ENCODE data around the gene MSL3. TPM values are rescaled to one million over a fixed set of nuclear protein-coding genes. Genes with fewer than 3 reads are reported as not detected.
A peak's percentile ranks its signal among the peaks of the same experiment; 100 is the strongest.

The MSL3 gene
- total RNA-seq, 2 donors from 2014 or later: 16.2 to 18.0 TPM

- H3K9me3 ChIP-seq (ENCODE audit: control insufficient read depth, low read length): no peaks in the 10 kb centered on the region
- TF ChIP-seq CTCF (conservative IDR thresholded peaks at IDR 0.05): peak; percentile 83
- no peak overlapping the region for H3K4me3 ChIP-seq (ENCODE audit: low read length)
- peaks cover 49% of the 10 kb centered on the region for H3K9me3 Mint-ChIP-seq
- H3K4me1 Mint-ChIP-seq: no peaks in the 10 kb centered on the region
- no peak overlapping the region for H3K27ac ChIP-seq (ENCODE audit: low read depth, low read length)
- H3K9ac ChIP-seq (ENCODE audit: extremely low read depth, low read length, poor library complexity, severe bottlenecking): no peak overlapping the region
- no peaks in the 10 kb centered on the region for H3K36me3 Mint-ChIP-seq (ENCODE audit: low read depth)
- no peak overlapping the region for H3K27ac Mint-ChIP-seq
- H3K36me3 ChIP-seq (ENCODE audit: control insufficient read depth, insufficient read depth, low read length): no peaks in the 10 kb centered on the region
- no peak for DNase-seq
- H3K27me3 Mint-ChIP-seq (ENCODE audit: insufficient read depth): no peaks in the 10 kb centered on the region
- 50 to 70% methylated on average over 1 to 7 of the region's 7 CpGs for WGBS, 2 experiments (ENCODE audit: insufficient coverage in 1 of 2, insufficient read length in 1 of 2)
- no peak overlapping the region for H3K4me3 Mint-ChIP-seq
- H3K27me3 ChIP-seq (ENCODE audit: control insufficient read depth, insufficient read depth, low read length, poor library complexity, severe bottlenecking): no peaks in the 10 kb centered on the region
- H3K4me1 ChIP-seq (ENCODE audit: control insufficient read depth, insufficient read depth, low read length): no peaks in the 10 kb centered on the region
Measured at GRCh38 chrX:11724122-11725017, 33.7 kb upstream of the MSL3 start.

- Mint-ChIP-seq H3K4me1 (no peaks in the 10 kb centered on the region), H3K27ac (no peak overlapping the region)
- WGBS, 2 experiments (ENCODE audit: insufficient coverage in 1 of 2, insufficient read length in 1 of 2): 88 to 100% methylated on average over 1 to 5 of the region's 8 CpGs
Measured at GRCh38 chrX:11725631-11726442, 32.2 kb upstream of the MSL3 start.

More at GRCh38 chrX:11725631-11726442, 32.2 kb upstream of the MSL3 start:
- Histone ChIP-seq H3K36me3 (ENCODE audit: control insufficient read depth, insufficient read depth, low read length) (no peaks in the 10 kb centered on the region), H3K27me3 (ENCODE audit: control insufficient read depth, insufficient read depth, low read length, poor library complexity, severe bottlenecking) (no peaks in the 10 kb centered on the region), H3K4me3 (ENCODE audit: low read length) (no peak overlapping the region), H3K27ac (ENCODE audit: low read depth, low read length) (no peak overlapping the region), H3K9me3 (ENCODE audit: control insufficient read depth, low read length) (no peaks in the 10 kb centered on the region), H3K4me1 (ENCODE audit: control insufficient read depth, insufficient read depth, low read length) (no peaks in the 10 kb centered on the region), H3K9ac (ENCODE audit: extremely low read depth, low read length, poor library complexity, severe bottlenecking) (no peak overlapping the region)
- peaks cover 2% of the 10 kb centered on the region for H3K27me3 Mint-ChIP-seq (ENCODE audit: insufficient read depth)
- no peak overlapping the region for H3K4me3 Mint-ChIP-seq
- no peak for DNase-seq
- H3K36me3 Mint-ChIP-seq (ENCODE audit: low read depth): no peaks in the 10 kb centered on the region
- TF ChIP-seq CTCF (conservative IDR thresholded peaks at IDR 0.05): no peak
- H3K9me3 Mint-ChIP-seq: peaks cover 42% of the 10 kb centered on the region
